Brain pericyte (primary cell): ENCODE data around the gene URI1.
"Not testable (repeated sequence)": the region's sequence is repeated elsewhere in the genome, so short reads cannot be mapped to it uniquely, and the experiment has no call there.

ENCODE experiments used
- DNase-seq: peaks from one replicate; pipeline ENCODE4 v3.0.0-alpha.2; 2012; ENCODE audit warnings: low read depth, low spot score

The URI1 gene

GRCh38 chr19:30020189-30020588 lies 78.2 kb downstream of the URI1 start:
- DNase-seq: no peak

- DNase-seq: no peak
Observed at GRCh38 chr19:30022659-30023058, 80.6 kb downstream of the URI1 start.

GRCh38 chr19:30023330-30023729 lies 81.3 kb downstream of the URI1 start:
- no peak for DNase-seq

- no peak for DNase-seq
Observed at GRCh38 chr19:30024091-30024490, 82.1 kb downstream of the URI1 start.

GRCh38 chr19:30026933-30027332 lies 84.9 kb downstream of the URI1 start:
- DNase-seq: no peak

GRCh38 chr19:30028118-30028991 lies 86.3 kb downstream of the URI1 start:
- DNase-seq: no peak

- no peak for DNase-seq
Observed at GRCh38 chr19:30028992-30029343, 86.9 kb downstream of the URI1 start.

GRCh38 chr19:30029721-30030510 lies 87.9 kb downstream of the URI1 start:
- no peak for DNase-seq

- no peak for DNase-seq
Observed at GRCh38 chr19:30034321-30034720, 92.3 kb downstream of the URI1 start.

- DNase-seq: no peak
Observed at GRCh38 chr19:30036154-30037129, 94.4 kb downstream of the URI1 start.

GRCh38 chr19:30037835-30038234 lies 95.8 kb downstream of the URI1 start:
- no peak for DNase-seq

- not testable (repeated sequence) for DNase-seq
Observed at GRCh38 chr19:30041931-30042330, 99.9 kb downstream of the URI1 start.

- not testable (repeated sequence) for DNase-seq
Observed at GRCh38 chr19:30043008-30043407, 101.0 kb downstream of the URI1 start.

- DNase-seq: no peak
Observed at GRCh38 chr19:30044273-30045248, 102.5 kb downstream of the URI1 start.

GRCh38 chr19:30046522-30046921 lies 104.5 kb downstream of the URI1 start:
- no peak for DNase-seq

GRCh38 chr19:30047432-30047831 lies 105.4 kb downstream of the URI1 start:
- DNase-seq: no peak

GRCh38 chr19:30049226-30049625 lies 107.2 kb downstream of the URI1 start:
- DNase-seq: no peak

GRCh38 chr19:30049846-30050667 lies 108.0 kb downstream of the URI1 start:
- DNase-seq: no peak
